Right lobe of liver (tissue), 4 donors: ENCODE measurements around the gene RAG1.

ENCODE experiments used
- POLR2A ChIP-seq: fragments of 450-650 bp; IDR thresholded peaks from one replicate; pipeline ENCODE4 v1.6.1; 2017; ENCODE audit warnings: antibody characterized with exemption, mild to moderate bottlenecking
- TF ChIP-seq, protein P1 (sequence below), 4 donors: fragments of 200-600 bp in 3 of 4; fragments of 450-650 bp in 1 of 4; IDR thresholded peaks; one replicate each; pipeline versions ENCODE4 v1.5.1 to v1.8.0; 2016 to 2022; ENCODE audit warnings: antibody characterized with exemption in 4 of 4, mild to moderate bottlenecking in 2 of 4
- donor health status: DM: no; HTN: no; CAD: no.
- donor health status: DM: no; HTN: no; CAD: no.
- donor health status: DM: no; HTN: yes; CAD: no.

DNA sequence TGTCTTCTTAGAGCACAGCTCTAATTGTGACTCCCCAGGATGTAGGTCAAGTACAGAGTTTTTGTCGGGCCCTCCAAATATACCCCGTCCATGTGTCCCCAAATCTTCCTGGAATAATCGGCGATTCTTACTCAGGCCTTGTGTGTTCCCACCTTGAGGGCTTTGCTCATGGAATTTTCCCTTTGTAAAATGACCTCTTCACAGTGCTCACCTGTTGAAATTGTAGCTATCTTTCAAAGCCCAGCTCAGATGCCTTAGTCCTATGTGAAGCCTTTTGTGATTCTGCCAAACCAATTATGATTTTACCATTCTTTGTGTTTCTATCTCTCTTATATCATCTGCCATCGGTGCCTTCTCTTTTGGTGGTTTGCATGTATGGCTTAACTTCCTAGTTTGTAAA is 60.3 kb downstream of the RAG1 start:
- TF ChIP-seq POLR2A = no peak
- TF ChIP-seq, protein P1, sequence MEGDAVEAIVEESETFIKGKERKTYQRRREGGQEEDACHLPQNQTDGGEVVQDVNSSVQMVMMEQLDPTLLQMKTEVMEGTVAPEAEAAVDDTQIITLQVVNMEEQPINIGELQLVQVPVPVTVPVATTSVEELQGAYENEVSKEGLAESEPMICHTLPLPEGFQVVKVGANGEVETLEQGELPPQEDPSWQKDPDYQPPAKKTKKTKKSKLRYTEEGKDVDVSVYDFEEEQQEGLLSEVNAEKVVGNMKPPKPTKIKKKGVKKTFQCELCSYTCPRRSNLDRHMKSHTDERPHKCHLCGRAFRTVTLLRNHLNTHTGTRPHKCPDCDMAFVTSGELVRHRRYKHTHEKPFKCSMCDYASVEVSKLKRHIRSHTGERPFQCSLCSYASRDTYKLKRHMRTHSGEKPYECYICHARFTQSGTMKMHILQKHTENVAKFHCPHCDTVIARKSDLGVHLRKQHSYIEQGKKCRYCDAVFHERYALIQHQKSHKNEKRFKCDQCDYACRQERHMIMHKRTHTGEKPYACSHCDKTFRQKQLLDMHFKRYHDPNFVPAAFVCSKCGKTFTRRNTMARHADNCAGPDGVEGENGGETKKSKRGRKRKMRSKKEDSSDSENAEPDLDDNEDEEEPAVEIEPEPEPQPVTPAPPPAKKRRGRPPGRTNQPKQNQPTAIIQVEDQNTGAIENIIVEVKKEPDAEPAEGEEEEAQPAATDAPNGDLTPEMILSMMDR (IDR thresholded peaks at IDR 0.05) = no peak
